Hematopoietic multipotent progenitor cell (in vitro differentiated cells): ENCODE measurements around the gene FAM124A. TPM values are rescaled to one million over a fixed set of nuclear protein-coding genes. Genes with fewer than 3 reads are reported as not detected.

Source experiments
- DNase-seq, 3 donors: peaks; one replicate each; pipeline ENCODE4 v3.0.0-alpha.2; 2011 to 2015; ENCODE audit warnings: low read depth in 2 of 3, low spot score in 2 of 3
- small RNA-seq: library from RNA; depleted of rRNA; stranded (forward); fragments of <200 nt; gene quantifications from one replicate; pipeline ENCODE3, GENCODE V24; 2012
- total RNA-seq: library from RNA; depleted of rRNA; stranded (reverse); fragments of >200 nt; gene quantifications from one replicate; pipeline ENCODE4 v1.2.3, GENCODE V29; 2012

FAM124A gene
- total RNA-seq, 1 donor = 0.27 TPM

GRCh38 chr13:51331354-51331861 lies 109.2 kb downstream of the FAM124A start:
- no peak for DNase-seq

GRCh38 chr13:51332566-51333361 lies 110.6 kb downstream of the FAM124A start:
- DNase-seq = no peak

- DNase-seq = no peak
Measured at GRCh38 chr13:51333421-51333820, 111.2 kb downstream of the FAM124A start.

- no peak for DNase-seq
Measured at GRCh38 chr13:51333826-51334225, 111.6 kb downstream of the FAM124A start.

Small RNA genes lying within 50 kb of the gene (small RNA-seq; reads per million reads assigned to genes)
- not detected for gene PRELID3BP2

Other genes starting within 250 kb of the FAM124A start
- not detected for gene C13orf42, start 111.1 kb upstream of the FAM124A start, total RNA-seq
- gene SERPINE3, start 117.3 kb downstream of the FAM124A start, total RNA-seq = under 0.01 TPM
- gene INTS6, start 230.6 kb downstream of the FAM124A start, total RNA-seq = 16.4 TPM